ENCODE measurements around the gene PTBP1. TPM values are rescaled to one million over a fixed set of nuclear protein-coding genes. Genes with fewer than 3 reads are reported as not detected.

The PTBP1 gene
- total and polyA plus RNA-seq, 2 donors (not counting 3 experiments of a cell fraction or from before 2014, with no cell fraction given) = 382 to 623 TPM

DNA sequence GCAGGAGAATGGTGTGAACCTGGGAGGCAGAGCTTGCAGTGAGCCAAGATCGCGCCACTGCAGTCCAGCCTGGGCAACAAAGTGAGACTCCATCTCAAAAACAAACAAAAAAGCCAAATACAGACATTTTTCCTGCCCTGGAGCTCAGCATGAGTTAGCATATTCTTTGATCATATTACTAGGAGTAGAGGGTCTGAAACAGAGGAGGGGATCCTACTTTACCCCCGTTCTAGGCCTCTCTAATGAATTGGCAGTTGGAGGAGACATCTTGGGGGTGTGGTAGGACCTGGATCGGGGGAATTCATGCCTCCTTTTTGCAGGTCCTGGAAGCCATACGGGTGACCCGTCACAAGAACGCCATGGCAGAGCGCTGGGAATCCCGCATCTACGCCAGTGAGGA, 34.1 kb upstream of the PTBP1 start:
- Histone ChIP-seq H3K27me3 (ENCODE audit: control insufficient read depth in 2 of 2, insufficient read depth in 2 of 2, low read length in 2 of 2) (no peaks in the 10 kb centered on the region), H3K36me3 (ENCODE audit: control insufficient read depth in 2 of 2, extremely low read depth in 1 of 2, insufficient read depth in 2 of 2, low read length in 2 of 2) (no peaks in the 10 kb centered on the region), H3K9me3 (replicated peaks; ENCODE audit: control insufficient read depth, insufficient read depth, low read length) (no peaks in the 10 kb centered on the region), H3K27ac (ENCODE audit: insufficient read depth, low read depth, low read length) (no peak overlapping the region), H3K4me1 (ENCODE audit: control insufficient read depth, extremely low read depth, insufficient read depth, low read length) (no peaks in the 10 kb centered on the region), H3K4me3 (replicated peaks in 1 of 3; ENCODE audit: insufficient read depth in 1 of 3, low read depth in 1 of 3, low read length in 3 of 3) (no peak overlapping the region), H3K9ac (replicated peaks; ENCODE audit: extremely low read depth, insufficient read depth, low read length) (no peak overlapping the region), H3K4me2 (ENCODE audit: insufficient read depth, low read length) (no peak overlapping the region), H3K79me2 (ENCODE audit: control insufficient read depth, insufficient read depth, low read length) (no peaks in the 10 kb centered on the region), H3K9me1 (replicated peaks; ENCODE audit: control insufficient read depth, extremely low read depth, insufficient read depth, low read length) (no peaks in the 10 kb centered on the region), H4K20me1 (replicated peaks; ENCODE audit: control insufficient read depth, extremely low read depth, insufficient read depth, low read length) (no peaks in the 10 kb centered on the region), H2AFZ (ENCODE audit: low read depth, low read length) (no peak overlapping the region)
- no peak for FAIRE-seq
- BruUV-seq (replicated peaks) = no TSS peak
- ChIA-PET CTCF (no interaction called here), POLR2A (no interaction called here)
- intact Hi-C loops (cut with micrococcal nuclease) (no loop called here), dilution Hi-C loops (cut with MboI; ENCODE audit: extremely low pct_ligation_motif_present, low sequenced_read_pairs) (no loop called here)
- DNase-seq (ENCODE audit: low read depth, low spot score) = no peak
- TF ChIP-seq MYC (IDR thresholded peaks at IDR 0.05; ENCODE audit: low read depth, low read length) = no peak
- TF ChIP-seq CTCF (IDR thresholded peaks at IDR 0.05; ENCODE audit: extremely low read depth in 1 of 2, insufficient read depth in 1 of 2, low read depth in 1 of 2, low read length in 2 of 2) = no peak
- no peak for TF ChIP-seq POLR2A (IDR thresholded peaks at IDR 0.05; ENCODE audit: low read depth, low read length)
- TF ChIP-seq EZH2 (IDR thresholded peaks at IDR 0.05; ENCODE audit: borderline replicate concordance, low read depth, low read length, severe bottlenecking) = no peak
- no peak for TF ChIP-seq FOS (IDR thresholded peaks at IDR 0.05; ENCODE audit: borderline replicate concordance, insufficient read depth, low read length)
- TF ChIP-seq GATA2 (IDR thresholded peaks at IDR 0.05; ENCODE audit: insufficient read depth, insufficient read length, low read depth, low read length) = no peak
- TF ChIP-seq POLR2AphosphoS5 (IDR thresholded peaks at IDR 0.05; ENCODE audit: insufficient read depth, low read depth, low read length) = no peak
- no peak for TF ChIP-seq JUN (IDR thresholded peaks at IDR 0.05; ENCODE audit: borderline replicate concordance, insufficient read depth, insufficient read length, low read depth)
- TF ChIP-seq MAX (IDR thresholded peaks at IDR 0.05; ENCODE audit: insufficient read depth, insufficient read length) = no peak

Measured in endothelial cell of umbilical vein (primary cell).